GM21526 (cell line): ENCODE data around the gene RPUSD1.
"Not testable (repeated sequence)": the region's sequence is repeated elsewhere in the genome, so short reads cannot be mapped to it uniquely, and the experiment has no call there.

Source experiments
- ATAC-seq: cut with Tn5 transposase; IDR thresholded peaks from one replicate; pipeline ENCODE4 v1.9.1; 2021; ENCODE audit warnings: moderate library complexity; ENCODE audit not compliant: unreplicated experiment, low FRiP score

Gene RPUSD1

DNA sequence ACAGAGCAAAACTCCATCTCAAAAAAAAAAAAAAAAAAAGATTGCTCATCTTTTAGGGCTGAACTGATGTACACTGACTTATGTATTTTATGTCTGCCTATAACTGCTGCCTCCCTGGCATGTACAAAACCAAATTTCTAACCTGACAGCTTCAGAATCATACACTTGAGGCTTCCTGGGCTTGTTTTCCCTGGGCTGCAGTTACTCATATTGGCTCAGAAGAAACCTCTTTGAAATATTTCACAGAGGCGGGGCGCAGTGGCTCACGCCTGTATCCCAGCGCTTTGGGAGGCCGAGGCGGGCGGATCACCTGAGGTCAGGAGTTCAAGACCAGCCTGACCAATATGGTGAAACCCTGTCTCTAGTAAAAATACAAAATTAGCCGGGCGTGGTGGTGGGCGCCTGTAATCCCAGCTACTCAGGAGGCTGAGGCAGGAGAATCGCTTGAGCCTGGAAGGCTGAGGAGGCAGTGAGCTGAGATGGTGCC lies 34.0 kb downstream of the RPUSD1 start:
- ATAC-seq, result not testable (repeated sequence)

DNA sequence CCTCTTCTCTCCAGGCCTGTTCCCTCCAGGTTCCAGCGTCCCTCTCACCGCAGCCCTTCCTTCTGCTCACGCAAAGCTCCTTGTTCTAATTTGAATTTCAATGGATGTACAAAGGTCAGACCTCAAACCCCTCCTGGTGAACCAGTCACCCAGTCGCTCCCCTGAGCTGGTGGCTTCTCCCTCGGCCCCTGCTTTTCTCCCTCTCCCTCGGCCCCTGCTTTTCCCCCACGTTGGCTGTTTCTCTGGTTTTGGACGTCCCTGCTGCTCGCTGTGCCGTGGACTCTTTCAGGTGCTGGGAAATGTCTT lies 36.2 kb downstream of the RPUSD1 start:
- no peak for ATAC-seq

DNA sequence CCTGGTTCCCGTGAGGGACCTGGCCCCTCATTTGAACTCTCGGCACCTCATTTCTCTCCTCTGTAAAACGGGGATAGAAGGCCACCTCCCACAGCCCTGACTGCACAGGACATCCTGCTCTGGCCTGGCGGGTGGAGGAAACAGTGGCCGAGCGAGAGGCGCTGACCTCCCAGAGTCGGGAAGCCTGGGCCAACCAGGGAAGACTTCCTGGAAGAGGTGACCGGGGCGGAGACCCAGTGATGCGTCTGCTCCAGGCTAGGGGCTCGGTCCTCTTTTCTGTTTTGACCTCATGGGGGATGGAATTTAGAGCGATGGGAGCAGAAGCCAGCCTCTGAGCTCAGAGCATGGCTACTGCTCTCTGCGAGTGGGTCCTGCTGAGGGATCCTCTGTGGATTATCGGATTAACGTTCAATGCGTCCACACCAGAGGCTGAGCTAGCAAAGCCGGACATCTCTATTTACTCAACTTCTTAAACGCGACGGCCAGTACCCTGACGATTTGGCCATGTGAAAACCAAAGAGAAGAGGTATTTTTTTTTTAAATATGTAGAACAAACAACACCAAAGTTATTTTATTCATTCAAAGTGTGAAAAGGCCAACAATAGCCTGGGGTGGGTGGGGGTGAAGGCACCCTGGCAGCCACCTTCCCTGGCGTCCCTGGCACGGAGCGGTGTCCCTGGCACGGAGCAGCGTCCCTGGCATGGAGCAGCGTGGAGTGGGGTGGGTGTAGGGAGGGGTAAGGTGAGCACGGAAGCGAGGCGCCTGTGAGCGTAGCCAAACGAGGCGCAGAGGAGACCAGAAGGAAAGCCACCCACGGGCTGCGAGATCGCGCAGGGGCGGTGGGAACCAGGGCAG lies 36.8 kb downstream of the RPUSD1 start:
- no peak for ATAC-seq

DNA sequence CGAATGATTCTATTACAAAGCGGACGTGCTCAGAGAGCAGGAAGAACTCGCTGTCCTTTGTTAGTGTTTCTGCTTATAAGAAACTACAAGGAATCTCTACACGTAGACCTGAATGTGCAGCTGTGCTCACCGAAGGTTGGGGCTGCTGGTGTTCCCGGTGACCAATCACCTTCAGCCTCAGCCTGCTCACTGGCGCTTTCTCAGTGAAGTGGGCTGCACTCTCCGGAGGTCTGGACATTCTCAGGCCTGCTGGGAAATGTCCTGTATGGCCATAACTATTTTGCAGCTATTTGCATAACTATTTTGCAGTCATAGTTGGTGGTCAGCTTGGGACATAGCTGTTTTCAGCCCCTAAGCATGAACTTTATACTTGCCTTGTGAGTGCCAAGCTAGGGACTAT lies 37.7 kb downstream of the RPUSD1 start:
- no peak for ATAC-seq

DNA sequence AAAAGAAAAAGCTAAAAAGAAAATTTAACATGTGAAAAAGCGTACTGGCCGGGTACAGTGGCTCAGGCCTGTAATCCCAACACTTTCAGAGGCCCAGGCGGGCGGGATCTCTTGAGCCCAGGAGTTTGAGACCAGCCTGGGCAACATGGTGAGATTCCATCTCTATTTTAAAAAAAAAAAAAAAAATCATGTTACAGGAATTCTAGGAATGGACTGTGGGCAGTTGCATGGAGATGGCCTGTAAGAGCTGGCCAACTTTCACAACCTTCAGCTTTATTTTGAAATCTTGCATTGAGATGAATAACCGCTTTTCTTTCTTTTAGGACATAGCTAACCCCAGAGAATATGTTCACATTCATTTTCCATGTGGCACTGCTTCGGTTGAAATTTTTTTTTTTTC lies 39.2 kb downstream of the RPUSD1 start:
- no peak for ATAC-seq

DNA sequence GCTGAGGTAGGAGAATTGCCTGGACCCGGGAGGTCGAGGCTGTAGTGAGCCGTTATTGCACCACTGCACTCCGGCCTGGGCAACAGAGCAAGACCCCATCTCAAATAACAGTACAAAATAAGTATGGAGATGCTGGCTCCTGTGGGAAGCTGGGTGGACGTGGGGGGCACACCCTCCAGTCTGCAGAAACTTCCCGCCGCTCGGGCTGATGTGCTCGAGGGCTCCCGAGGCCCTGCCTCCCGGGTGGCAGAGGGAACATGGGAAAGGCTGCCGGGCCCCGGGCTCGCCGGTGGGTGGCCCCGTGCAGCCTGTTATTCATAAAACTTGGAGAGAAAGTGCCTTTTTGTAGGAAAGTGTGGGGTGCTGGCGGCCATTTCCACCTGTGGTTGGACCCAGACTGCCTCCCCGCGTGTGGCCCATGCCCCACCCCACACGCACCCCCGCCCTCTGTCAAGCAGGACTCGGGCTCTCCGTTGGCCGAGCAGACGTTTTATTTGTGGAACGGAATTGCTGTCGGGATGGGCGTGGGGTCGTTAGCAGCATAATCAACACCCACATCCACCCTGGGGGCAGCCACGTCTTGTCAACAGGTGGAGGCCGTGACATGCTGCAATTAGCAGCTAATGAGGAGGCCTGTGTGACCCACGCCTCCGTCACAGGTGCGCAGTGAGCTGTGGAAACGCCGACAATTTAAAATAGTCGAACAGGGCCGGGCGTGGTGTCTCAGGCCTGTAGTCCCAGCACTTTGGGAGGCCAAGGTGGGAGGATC lies 40.0 kb downstream of the RPUSD1 start:
- no peak for ATAC-seq

DNA sequence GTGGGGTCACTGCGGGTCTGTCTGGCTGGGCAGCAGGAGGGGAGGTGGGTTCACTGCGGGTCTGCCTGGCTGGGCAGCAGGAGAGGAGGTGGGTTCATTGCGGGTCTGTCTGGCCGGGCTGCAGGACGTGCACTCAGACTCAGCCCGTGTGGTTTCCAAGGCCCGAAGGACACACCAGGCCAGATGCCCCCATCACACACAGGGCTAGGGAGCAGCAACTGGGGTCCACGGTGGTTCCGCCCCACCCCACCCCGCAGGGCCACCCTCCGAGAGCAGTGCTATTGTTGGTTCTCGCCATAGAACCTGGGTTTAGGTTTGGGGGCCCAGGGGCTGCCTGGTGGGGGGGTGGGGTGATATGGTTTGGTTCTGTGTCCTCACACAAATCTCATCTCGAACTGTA lies 41.5 kb downstream of the RPUSD1 start:
- ATAC-seq, result no peak

DNA sequence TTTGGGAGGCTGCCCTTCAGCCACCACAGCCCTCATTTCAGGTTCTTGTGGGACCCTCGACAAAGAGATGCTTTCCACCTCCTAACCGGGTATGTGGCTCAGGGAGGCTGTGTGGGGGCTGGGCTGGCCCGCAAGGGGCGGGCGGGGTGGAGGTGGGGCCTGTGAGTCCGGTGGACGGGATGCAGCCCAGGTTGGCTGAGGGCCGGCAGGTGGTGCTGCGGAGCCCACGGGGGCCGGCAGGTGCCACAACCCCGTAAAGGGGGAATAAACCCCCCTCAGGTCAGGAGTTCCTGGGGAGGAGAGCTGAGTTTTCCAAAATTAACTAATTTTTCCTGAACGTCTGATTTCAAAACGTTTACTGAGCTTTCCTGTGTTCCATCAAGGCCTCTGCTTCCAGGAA lies 42.4 kb downstream of the RPUSD1 start:
- ATAC-seq, result no peak

DNA sequence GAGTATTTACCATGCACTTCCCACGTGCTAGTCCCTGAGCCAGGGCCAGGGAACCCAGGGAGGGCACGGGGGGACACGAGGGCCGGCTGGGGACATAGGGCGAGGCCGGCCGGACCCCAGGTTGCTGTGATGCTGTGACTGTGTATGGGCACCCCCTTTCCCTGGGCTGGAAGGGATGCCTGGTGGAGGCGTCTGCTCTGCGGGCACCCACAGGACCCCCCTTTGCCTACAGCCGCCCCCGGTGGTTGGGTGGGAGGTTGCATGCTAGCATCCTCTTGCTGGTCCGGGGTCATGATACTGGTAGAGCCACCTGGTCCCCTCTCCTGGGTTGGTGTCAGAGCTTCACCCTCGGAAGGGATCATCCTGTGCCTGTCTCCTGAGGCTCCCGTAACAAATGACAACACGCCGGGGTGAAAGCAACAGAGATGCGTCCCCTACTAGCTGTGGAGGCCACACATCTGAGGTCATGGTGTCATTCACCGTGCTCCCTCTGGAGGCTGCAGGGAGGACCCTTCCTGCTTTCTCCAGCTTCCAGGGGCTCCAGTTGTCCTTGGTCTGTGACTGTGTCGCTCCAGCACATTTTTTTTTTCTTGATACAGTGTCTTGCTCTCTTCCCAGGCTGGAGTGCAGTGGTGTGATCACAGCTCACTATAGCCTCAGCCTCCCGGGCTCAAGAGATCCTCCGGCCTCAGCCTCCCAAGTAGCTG lies 44.2 kb downstream of the RPUSD1 start:
- ATAC-seq, result no peak

DNA sequence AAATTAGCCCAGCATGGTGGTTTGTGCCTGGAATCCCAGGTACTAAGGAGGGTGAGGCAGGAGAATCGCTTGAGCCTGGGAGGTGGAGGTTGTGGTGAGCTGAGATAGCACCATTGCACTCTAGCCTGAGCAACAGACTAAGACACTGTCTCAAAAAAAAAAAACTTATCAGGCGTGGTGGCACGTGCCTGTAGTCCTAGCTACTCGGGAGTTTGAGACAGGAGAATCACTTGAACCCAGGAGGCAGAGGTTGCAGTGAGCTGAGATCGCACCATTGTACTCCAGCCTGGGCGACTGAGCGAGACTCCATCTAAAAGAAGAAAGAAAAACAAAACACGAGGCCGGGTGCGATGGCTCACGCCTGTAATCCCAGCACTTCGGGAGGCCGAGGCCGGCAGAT lies 45.3 kb downstream of the RPUSD1 start:
- not testable (repeated sequence) for ATAC-seq

DNA sequence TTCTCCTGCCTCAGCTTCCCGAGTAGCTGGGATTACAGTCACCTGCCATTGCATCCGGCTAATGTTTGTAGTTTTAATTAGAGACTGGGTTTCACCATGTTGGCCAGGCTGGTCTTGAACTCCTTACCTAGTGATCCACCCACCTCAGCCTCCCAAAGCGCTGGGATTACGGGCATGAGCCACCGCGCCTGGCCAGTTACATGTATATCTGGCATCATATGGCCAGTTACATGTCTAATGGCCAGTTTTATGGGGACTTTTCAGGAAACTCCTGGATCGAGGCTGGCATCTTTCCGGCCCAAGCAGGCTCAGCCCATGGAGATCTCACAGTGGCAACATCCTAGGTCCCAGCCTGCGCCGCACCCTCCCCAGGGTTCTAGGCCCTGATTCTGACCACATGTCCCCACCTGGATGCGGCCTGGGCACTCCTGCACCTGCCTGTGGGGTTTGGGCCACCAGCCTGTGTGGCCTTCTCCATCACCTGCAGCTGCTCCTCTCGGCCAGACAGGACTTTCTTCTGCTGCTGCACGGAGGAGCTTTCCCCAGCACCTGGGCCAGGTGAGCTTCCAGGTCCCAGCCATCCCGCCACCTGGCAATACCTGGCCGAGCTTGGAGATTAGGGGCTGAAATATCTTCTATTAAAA lies 46.1 kb downstream of the RPUSD1 start:
- no peak for ATAC-seq

DNA sequence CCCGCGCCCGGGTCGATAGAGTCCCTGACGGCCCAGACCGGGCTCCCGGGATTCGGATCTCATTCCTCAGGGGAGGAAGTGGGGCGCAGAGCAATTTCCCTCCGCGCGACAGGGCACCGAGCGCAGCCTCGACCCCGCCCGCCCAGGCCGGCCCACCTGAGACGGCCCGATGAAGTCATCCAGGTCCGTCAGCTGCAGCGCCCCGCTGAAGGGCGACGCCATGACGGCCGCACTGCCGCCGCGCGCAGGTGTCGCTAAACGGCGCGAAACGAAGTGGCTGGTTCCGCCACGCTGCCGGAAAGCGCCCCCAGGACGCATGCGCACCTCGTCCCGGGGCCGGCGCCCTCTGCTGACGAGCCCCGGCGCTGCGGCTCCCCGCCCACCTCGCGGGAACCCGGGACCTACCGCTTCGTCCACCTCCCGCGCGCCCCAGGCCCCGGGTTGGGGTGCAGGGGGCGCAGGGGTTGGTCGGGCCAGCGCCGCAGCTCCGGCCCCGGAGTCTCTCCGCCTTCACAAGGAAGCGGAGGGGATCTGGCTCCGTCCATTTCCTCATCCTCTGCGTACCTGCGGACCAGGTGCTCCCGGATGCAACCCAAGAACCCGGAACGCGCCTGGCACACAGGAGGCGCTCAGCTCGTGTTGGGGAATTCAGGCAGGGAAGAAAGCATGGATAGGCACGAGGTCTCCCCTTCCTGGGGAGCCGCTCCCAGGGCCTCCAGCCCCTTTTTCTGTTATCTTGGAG lies 47.2 kb downstream of the RPUSD1 start, which contains the start of gene CIAO3:
CIAO3 (minus strand) TSS at position 234 of the 742 bp plus-strand sequence; CDS start at position 222, 12 bp downstream.
- ATAC-seq, result peak; percentile 59

DNA sequence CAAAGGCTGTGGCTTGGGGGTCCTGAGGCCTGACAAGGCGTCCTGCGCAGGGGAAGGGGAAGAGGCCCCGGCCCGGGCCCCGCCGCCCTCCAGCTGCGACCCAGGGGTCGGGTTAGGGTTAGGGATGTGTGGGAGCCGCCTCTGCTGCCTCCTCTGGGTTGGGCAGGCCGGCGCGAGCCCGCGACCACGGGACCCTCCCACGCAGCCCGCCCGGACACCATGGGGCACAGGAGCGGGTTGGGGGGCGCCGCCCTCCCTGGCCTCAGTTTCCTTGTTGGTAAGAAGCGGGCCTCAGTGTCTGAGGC lies 47.8 kb downstream of the RPUSD1 start:
- peak; percentile 15 for ATAC-seq

DNA sequence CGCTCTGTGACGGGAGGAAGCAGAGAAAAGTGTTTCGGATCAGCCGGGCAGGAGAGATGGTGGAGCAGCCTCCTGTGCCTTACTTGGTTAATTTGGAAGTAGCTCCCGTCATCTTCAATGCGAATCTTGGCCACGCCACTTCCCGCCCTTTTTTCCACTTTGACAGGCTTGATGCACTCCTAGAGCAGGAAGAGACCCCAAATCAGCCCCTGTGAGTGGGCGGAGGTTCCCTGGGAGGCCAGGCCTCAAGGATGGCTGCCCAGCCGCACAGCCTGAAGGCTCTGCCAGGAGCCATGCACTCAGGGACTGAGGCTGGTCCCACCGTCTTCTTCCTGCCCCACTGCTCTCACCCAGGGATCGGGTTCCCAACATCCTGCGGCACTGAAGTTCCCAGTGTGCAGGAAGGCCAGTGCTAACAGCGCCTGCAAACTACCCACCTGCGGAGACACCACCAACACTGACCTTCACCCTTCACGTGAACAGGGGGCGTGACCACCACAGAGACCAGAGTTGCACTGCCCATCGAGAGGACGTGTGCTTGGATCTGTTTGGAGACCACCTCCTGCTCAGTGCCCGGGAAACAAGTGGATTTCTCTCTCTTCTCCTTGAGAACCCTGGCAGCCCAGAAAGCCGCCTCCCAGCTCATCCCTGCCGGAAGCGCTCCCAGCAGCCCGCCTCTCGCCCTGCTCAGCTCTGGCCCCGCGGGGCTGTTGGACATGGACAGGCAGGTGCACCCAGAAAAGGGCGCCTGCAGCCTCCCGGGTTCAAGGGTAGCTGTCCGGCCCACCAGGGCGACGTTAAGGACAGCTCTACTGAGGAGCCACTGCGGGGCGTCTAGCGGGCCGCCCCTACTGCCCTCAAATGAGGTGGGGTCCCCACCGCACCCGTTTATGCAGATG lies 48.4 kb downstream of the RPUSD1 start:
- ATAC-seq, result no peak

DNA sequence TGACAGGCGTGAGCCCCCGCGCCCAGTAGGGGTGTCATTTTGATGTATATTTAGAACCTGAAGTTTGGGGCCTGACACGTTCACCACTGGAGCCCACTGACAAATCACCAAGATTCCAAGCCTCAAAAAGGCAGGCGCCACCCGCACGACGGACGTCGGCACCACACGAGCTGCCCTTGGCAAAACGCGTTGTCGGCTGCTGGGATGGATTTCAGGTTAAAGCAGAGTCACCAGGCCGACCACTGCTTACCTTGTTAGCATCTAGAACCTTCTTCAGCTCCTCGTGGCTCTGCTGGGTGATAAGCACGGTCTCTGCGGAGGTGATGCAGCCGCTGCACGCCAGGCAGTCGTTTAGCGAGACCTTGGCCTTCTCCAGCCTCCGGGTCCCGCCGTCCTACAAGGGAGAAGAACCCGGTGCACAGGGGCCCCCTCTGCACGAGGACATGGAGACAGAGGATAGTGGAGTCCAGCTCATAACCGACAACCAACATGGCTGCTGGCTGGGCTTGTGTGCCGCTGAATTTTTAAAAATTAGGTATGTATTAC lies 51.2 kb downstream of the RPUSD1 start:
- ATAC-seq, result no peak

DNA sequence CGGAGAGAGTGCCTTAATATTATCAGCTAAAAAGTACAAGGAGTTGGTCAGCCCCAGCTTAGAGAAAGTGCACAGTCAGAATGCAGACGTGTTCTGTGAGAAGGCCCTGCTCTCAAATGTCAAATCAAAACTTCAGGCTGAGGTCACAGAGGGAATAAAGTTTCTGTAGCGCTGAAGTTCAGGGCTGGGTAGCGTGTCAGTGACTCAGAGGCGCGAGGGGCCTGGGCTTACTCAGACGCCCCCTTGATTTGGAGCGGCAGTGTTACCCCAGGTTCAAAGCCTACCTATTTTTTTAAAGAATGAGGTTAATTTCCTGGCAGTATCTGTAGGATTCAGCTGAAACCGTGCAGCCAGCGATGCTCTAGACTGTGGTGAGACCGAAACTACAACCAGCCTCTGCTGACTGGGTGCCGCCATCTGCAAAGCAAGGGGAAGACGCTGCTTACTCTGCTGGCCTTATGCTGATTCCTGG lies 52.2 kb downstream of the RPUSD1 start:
- ATAC-seq, result no peak

DNA sequence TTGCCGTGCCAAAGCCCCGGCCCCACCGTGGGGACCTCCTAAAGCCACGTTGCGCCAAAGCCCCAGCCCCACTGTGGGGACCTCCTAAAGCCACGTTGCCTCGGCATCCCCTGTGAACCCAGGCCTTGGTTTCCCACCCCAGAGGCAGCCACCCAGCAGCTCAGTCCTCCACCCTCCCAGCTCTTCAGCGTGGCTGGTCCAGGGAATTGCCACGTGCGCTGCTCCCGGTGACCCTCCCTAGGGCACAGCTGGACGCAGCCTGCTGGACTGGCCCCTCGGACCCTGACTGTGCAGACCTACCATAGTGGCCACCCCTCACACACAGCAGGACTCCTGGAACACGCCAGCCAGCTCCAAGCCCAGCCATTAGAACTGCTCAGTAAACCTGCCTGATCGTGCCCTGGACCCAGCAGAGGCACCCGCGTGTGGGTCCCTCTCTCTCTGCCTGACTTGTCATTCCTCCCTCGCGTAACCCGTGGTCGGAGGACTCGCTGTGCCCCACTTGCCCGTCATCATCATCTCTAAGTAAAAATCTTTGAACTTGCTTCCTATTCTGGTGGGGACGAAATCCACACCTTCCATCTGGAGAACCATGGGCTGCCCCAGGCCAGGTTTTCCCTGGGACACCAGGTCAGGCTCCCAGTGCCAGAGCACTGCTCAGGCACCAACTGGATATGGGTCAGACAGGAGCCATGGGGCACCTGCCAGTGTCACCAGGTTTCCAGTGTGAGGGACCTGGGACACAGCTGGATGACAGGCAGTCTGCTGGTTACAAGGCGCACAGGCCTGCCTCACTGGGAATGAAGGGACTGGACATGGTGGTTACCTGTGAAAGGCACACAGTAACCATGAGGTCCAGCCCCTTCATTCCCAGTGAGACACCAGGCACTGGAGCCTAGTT lies 53.0 kb downstream of the RPUSD1 start:
- no peak for ATAC-seq
